ENCODE data around the gene DHX34. TPM values are rescaled to one million over a fixed set of nuclear protein-coding genes. Genes with fewer than 3 reads are reported as not detected.

DHX34 gene, protein sequence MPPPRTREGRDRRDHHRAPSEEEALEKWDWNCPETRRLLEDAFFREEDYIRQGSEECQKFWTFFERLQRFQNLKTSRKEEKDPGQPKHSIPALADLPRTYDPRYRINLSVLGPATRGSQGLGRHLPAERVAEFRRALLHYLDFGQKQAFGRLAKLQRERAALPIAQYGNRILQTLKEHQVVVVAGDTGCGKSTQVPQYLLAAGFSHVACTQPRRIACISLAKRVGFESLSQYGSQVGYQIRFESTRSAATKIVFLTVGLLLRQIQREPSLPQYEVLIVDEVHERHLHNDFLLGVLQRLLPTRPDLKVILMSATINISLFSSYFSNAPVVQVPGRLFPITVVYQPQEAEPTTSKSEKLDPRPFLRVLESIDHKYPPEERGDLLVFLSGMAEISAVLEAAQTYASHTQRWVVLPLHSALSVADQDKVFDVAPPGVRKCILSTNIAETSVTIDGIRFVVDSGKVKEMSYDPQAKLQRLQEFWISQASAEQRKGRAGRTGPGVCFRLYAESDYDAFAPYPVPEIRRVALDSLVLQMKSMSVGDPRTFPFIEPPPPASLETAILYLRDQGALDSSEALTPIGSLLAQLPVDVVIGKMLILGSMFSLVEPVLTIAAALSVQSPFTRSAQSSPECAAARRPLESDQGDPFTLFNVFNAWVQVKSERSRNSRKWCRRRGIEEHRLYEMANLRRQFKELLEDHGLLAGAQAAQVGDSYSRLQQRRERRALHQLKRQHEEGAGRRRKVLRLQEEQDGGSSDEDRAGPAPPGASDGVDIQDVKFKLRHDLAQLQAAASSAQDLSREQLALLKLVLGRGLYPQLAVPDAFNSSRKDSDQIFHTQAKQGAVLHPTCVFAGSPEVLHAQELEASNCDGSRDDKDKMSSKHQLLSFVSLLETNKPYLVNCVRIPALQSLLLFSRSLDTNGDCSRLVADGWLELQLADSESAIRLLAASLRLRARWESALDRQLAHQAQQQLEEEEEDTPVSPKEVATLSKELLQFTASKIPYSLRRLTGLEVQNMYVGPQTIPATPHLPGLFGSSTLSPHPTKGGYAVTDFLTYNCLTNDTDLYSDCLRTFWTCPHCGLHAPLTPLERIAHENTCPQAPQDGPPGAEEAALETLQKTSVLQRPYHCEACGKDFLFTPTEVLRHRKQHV
- 28.0 to 38.6 TPM (median 36.9 TPM) in 5 replicates for total RNA-seq (2022; extraction: Qiagen RNA extraction)

DNA sequence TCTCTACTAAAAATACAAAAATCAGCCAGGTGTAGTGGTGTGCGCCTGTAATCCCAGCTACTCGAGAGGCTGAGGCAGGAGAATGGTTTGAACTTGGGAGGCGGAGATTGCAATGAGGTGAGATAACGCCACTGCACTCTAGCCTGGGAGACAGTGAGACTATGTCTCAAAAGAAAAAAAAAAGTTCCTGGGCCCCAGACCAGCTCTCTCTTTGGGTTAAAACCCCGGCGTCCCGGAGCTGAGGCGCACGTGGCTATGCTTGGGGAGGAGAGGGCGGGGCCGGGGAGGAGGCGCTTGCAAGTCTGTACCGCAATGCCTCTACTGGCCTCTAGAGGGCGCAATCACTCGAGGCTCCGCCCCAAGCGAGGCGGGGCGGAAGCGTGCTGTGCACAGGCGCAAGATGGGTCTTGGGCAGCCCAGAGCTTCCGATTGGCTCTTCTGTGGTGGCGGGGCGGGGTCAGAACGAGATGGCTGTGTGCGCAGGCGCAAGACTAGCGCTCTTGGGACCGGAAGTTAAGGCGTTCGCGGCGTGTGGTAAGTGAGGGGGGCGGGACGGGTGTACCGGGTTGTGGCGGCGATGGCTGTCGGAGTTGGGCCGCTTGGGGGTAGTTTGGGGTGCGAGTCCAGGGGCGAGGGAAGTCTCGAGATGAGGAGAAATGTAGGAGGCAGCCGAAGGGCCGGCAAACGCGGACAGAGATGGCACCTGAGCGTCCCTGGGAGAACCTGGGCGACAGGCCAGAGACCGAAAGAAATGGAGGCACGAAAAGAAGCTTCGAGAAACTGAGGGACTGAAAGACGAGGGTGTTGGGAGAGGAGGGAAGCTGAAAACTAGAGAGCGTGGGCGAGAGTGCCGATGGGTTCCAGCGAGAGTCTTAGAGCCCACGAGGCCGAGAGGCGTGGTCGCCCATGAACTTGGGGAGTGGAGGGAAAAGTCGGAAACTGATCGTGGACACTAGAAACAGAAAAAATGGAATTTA, at the start of gene DHX34:
Gene DHX34, plus strand, starts transcription at position 497 of the 977 bp plus-strand sequence. CDS start 3,716 bp downstream, outside the sequence.

DNA sequence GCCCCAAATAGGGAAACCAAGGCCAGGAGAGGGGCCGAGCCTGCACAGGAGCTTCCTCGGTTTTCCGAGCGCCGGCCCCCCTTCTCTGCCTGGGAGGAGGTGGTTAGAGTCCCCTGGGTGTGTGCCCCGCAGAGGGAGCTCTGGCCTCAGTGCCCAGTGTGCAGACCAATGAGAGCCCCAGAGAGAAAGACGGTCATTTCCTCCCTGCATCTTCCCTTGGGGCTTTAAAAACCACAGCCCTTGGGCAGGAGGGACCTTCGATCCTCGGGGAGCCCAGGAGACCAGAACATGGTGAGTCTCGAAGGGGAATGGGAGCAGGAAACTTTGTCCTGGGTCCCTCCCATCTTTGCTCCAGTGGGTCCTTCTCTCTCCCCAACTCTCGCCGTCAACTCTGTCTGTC, 39.5 kb upstream of the DHX34 start, which contains the start of gene C5AR1:
Gene C5AR1, plus strand, starts transcription at position 254 of the 400 bp plus-strand sequence. Its CDS starts 35 bp downstream, at position 289.

DNA sequence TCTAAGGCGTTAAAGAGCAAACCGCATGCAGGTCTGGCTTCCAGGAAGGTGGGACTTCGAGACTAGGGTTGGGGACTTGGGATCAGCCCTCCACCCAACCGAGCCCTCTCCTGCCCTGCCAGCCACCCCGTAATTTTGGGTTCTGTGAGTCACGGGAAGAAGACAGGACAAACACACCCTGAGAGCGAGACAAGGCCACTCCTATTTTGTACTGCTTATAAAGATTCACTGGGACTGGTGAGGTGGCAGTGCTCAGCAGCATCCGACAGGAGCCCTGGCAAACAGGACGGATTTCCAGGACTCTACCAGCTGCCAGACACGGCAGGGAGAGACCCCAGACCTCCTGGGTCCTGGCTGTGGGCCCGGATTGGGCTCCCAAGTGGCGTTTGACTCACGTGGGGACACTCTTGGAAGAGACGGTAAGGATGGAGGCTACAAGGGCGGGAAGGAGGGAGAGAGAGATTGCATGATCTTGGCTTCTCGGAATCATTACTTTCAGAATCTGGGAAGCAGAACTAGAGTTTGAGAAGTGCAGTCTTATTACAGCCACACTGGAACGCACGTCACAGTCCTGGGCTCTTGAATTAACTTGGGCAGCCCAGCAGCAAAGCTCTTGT, 17.1 kb upstream of the DHX34 start, which contains the start of gene C5AR2:
Gene C5AR2, plus strand, starts transcription at position 245 of the 617 bp plus-strand sequence. CDS start 8,625 bp downstream, outside the sequence.

DNA sequence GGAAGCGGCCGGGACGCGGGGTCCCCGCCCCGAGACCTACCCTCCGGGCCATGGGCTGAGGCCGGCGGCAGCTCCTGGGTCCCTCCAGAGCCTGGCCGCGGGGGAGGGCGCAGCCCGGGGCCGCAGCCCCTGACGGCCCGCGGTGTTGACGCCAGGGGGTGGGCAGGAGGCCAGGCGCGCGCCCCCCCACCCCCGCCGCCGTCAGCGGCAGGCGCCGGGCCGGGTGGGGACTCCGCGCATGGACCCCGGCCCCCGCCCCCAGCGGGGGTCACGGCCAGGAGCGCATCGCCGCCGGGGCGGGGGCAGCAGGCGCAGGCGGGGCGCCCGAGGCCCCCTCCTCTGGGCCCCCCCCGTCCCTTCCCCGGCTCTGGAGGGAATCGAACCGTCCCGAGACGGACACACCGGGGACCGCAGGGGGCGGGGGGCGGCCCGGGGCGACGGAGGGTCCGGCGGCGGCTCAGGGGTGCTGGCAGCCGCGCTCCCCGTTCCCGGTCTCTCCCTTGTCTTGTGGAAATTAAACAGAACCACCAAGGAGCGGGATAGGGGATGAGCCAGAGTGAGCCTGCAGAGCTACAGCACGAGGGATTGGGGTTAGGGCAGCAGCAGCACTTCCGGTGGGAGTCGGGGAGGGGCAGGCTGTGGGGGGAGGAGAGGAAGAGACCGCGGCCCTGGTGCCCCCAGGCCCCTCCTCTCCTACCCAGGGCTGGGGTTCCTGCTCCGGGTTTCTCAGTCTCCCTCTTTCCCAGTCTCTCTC, 70.1 kb downstream of the DHX34 start, which contains the start of gene MEIS3:
Gene MEIS3, minus strand, starts transcription at position 498 of the 754 bp plus-strand sequence. Its CDS starts 446 bp downstream, at position 52.

Other genes starting within 250 kb of the DHX34 start
- 18.6 to 20.9 TPM (median 18.8 TPM) in 5 replicates for gene ZC3H4, start 235.5 kb upstream of the DHX34 start, total RNA-seq (2022; extraction: Qiagen RNA extraction)
- 204 to 243 TPM (median 210 TPM) in 5 replicates for gene SAE1, start 218.5 kb upstream of the DHX34 start, total RNA-seq (2022; extraction: Qiagen RNA extraction)
- gene BBC3, start 118.1 kb upstream of the DHX34 start, total RNA-seq (2022; extraction: Qiagen RNA extraction) = 18.2 to 36.1 TPM (median 35.2 TPM) in 5 replicates
- gene CCDC9, start 92.8 kb upstream of the DHX34 start, total RNA-seq (2022; extraction: Qiagen RNA extraction) = 22.0 to 27.6 TPM (median 25.5 TPM) in 5 replicates
- 4.1 to 11.3 TPM (median 10.3 TPM) in 5 replicates for gene INAFM1, start 74.4 kb upstream of the DHX34 start, total RNA-seq (2022; extraction: Qiagen RNA extraction)
- gene C5AR1, start 39.5 kb upstream of the DHX34 start, total RNA-seq (2022; extraction: Qiagen RNA extraction) = 1.4 to 2.3 TPM (median 1.9 TPM) in 5 replicates
- gene C5AR2, start 17.1 kb upstream of the DHX34 start, total RNA-seq (2022; extraction: Qiagen RNA extraction) = 2.3 to 6.0 TPM (median 4.4 TPM) in 5 replicates
- gene MEIS3, start 70.2 kb downstream of the DHX34 start, total RNA-seq (2022; extraction: Qiagen RNA extraction) = 32.8 to 41.2 TPM (median 39.1 TPM) in 5 replicates
- gene SLC8A2, start 122.6 kb downstream of the DHX34 start, total RNA-seq (2022; extraction: Qiagen RNA extraction) = 0.25 to 0.36 TPM (median 0.32 TPM) in 5 replicates
- gene KPTN, start 134.9 kb downstream of the DHX34 start, total RNA-seq (2022; extraction: Qiagen RNA extraction) = 15.9 to 23.0 TPM (median 21.2 TPM) in 5 replicates
- 83.4 to 113 TPM (median 98.9 TPM) in 5 replicates for gene NAPA, start 165.7 kb downstream of the DHX34 start, total RNA-seq (2022; extraction: Qiagen RNA extraction)
- gene ZNF541, start 223.8 kb downstream of the DHX34 start, total RNA-seq (2022; extraction: Qiagen RNA extraction) = not detected in 5 replicates

Measured in A549 treated with CORT108297 at 1 μM for 4 hours (cell line).